DMS114 treated with DMSO at 0.1 percent for 48 hours (cell line): Measurements from ENCODE around the gene EDARADD.

ENCODE experiments used
- DNase-seq: peaks from one replicate; lab custom pipeline; 2025; ENCODE audit not compliant: unreplicated experiment; lab: John Stamatoyannopoulos, UW

The EDARADD gene

DNA sequence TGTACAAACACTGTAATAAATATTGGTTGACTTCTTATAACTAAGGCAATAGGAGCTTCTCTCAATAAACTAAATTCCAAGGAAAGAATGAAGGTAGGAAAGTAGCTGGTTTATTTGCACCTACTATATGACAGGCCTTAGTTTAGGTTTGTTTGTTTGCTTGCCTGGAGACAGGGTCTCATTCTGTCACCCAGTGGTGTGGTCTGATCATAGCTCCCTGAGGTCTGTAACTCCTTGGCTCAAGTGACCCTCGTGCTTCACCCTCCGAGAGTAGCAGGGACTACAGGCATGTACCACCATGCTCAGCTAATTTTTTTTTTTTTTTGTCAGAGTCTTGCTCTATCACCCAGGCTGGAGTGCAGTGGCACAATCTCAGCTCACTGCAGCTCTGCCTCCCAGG, 1.9 kb upstream of the EDARADD start:
- no peak for DNase-seq

DNA sequence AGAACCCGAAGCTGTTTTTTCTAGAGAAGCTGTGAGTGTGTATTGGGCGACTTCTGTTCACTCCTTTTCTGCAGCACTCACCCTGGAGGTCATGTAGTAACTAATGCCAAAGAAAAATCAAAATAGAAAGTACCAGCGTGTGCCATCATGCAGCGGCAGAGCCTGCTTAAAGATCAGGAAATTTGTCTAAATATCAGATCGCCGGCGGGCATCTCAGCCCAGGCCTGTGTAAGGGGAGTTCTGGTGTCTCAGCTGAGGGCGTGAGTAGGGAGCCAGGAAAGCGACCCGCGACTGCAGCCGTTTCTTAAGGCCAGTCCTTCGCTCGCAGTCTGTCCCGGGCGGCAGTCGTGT, 768 bp downstream of the EDARADD start:
- peak; percentile 9 for DNase-seq

DNA sequence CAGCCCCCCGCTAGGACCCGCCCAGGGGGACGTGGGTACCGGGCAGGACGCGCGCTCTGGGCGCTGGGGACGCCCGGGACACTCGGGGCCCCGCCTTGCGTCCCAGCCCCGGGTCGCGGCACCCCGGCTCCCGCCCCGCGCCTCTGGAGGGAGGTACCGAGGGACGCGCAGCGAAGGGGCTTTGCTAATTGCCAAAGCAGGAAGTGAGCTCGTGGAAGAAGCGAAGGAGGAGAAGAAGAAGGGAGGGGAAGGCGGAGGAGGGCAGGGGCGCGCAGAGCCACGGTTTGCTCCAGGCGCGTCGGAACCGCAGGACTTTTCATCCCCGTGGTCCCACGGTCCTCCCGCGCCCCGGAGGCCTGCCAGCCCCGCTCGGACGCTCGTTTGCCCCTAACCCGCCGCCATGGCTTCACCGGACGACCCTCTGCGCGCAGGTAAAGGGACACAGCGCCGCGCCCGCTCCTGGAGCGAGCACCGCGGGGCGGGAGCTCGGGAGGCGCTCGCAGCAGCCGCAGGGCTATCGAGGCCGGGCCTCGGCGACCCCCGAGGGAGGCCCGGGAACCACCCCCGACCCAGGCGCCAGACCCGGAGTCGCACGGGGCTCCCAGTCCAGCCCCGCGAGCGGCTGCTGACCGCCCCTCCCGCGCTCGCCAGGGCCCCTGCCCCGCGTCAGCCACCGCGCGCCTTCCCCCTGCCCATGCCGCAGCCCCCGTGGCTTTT, 1.3 kb downstream of the EDARADD start:
- DNase-seq: no peak

DNA sequence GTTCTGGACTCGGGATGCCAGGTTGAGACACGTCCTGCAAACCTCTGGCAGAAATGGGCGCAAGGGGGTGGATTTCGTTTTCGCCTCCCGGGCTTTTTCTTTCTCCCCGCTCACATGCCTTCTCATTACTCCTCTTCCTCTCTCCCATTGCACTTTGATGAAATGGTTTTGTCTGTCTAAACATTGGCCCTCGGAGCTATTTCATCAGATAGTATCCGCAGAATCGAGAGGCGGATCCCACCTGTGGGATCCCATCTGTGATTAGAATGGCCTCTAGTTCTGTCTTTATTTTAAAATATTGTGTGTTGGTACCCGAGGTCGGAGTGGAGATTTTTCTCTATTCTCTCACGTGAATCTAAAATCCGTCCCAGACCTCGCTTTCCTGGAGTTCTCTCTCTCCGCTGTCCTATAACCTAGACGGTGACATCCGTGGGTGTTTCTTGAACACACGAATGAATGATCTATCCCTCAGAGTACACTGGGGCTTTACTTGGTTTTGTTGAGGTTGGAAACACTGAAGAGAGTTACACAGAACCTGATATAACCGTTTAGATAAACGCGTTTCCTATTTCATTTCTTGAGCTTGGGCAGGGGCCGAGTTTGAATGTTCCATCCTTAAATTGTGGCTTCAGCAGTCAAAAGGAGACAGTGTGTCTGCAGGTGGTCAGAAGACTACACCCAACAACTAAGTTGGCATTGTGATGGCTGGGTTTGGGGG, 2.0 kb downstream of the EDARADD start:
- no peak for DNase-seq

DNA sequence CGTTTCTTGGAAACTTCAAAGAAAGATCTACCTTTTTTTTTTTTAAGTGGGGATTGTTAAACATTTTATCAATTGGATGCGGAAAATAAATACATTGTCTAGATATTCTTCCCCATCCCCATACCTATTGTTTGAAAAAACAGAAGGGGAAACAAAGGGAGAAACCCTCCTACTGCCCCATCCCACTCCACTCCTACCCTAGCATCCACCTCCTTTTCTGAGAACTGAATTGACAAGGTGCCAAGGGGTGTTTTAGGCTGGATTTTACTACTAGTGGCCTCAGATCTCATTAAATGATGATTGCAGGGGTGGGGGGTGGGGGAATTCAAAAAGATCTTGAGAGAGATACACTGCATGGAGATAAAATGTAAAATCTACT, 2.6 kb downstream of the EDARADD start:
- DNase-seq: no peak

DNA sequence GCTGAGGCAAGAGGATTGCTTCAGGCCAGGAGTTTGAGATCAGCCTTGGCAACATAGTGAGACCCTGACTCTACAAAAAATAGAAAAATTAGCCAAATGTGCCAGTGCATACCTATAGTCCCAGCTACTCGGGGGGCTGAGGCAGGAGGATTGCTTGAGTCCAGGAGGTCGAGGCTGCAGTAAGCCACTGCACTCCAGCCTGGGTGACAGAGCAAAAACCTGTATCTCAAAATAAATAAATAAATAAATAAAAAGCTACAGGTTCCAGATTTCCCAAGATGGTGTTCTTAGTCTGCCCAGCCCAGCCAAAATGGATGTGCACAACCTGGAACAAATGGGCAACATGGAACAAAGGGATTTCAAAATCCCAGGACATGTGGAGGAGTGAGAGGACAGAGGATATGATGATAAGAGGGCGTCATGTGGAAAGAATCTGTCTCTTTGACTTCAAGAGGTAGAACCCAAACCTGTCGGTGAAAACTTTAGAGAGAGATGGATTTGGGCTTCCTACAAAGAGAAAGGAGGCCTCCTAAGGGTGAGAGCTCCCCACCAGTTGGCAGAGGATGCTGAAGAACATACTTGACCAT, 3.2 kb downstream of the EDARADD start:
- no peak for DNase-seq

DNA sequence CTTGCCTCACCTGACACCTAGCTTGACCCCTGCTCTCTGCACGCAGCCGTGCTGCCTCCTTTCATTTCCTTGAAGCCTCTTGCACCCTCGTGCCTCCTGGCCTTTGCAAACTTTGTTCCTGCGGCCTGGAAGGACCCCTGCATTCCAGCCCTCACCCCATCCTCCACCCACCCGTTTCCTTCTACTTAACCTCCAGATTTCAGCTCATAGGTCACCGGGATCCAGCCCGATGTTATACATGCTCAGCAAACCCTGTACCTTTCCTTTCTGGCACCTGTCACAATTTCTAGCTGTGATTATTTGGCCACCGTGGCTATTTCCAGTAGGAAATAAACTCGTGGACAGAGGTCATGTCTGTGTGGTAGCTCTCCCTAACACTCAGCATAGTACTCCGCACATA, 4.5 kb downstream of the EDARADD start:
- DNase-seq: no peak

- DNase-seq: no peak
Observed at GRCh38 chr1:236400061-236400603, 6.0 kb downstream of the EDARADD start.

GRCh38 chr1:236401698-236402097, 7.6 kb downstream of the EDARADD start:
- no peak for DNase-seq

DNA sequence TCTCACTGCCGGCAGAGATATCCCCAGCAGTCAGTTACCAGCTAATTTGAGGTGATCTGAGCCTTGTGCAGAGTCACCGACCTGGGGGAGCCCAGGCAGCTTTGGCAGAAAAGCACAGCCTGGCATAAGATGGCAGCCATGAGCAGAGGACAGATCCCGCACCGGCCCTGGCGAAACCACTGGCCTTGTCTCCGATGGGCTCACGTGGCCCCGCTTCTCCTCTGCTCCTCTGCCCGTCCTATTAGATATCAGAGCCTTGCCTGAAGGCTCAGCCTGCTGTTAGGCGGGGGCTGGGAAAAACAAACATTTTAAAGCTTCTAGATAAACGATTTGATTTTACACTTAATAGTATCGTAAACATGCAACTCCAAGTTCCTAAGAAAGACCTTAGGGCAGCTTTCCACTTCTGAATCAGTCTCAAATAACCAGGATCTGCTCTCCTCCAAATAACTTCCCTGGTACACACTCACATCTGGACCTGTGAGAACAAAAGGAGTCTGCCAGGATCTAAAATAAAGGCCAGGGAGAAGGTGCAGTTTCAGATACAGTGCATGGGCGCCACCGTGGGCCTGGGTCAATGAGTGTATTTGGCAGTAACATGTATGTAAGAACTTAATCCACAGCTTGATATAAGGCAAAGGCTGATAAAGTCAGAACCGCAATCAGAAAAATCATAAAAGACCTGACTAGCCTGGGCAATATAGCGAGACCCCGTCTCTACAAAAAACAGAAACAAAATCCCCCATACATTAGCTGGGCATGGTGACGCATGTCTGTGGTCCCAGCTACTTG, 10.0 kb downstream of the EDARADD start:
- no peak for DNase-seq

DNA sequence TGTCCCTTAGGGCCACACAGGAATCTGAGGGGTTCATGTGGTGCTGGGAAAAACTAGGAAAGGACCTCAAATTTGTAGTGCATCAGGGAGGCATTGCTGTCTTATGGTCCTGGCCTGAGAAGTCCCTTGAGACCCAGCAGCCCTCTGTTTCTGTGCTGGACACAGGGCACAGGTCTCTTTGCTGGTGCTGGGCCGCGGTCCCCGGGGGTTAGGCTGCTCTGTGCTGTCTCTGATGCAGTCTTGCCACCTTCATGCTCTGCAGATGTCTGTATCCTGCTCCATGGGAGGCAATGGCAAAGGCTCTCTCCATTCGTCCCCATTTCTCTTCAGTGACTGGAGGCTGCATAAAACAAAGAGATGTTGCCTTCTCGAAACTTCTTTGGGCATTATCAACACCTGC, 13.0 kb downstream of the EDARADD start:
- no peak for DNase-seq

GRCh38 chr1:236413688-236414087, 19.6 kb downstream of the EDARADD start:
- no peak for DNase-seq

DNA sequence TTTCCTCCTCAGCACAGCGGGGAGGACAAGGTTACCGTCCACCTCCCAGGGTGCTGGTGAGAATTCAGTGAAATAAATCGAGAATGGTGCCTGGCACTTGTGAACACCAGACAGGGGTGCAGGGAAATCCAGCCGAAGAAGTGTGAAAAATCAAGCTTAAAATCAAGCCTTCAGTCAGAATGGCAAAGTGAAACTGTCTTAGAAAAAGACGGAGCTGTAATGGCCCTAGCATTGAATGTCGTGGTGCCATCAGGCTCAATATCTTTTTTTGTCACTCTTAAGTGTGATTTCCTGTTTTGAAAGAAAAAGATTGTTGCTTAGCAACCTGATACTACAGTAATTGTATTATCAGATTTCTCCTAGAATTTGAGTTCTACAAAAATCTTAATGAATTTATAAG, 22.1 kb downstream of the EDARADD start:
- no peak for DNase-seq

DNA sequence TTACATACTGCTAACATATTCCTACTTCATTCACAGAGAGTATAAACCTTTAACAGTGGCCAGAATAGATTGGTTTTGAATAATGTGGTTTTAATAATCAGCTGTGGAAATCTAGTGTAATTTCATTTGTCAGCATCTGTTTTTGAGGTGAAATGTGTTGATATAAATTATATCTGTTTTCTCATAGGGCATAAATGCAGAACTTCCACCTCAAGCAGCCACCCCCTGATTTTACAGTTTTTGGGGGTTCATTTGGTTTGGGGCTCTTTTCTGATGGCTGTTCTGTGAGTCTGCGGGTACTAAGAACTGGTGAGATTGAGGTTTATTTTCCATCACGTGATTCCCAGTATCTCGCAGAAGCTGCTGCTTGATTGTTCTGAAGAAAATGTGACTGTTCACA, 23.2 kb downstream of the EDARADD start:
- no peak for DNase-seq

DNA sequence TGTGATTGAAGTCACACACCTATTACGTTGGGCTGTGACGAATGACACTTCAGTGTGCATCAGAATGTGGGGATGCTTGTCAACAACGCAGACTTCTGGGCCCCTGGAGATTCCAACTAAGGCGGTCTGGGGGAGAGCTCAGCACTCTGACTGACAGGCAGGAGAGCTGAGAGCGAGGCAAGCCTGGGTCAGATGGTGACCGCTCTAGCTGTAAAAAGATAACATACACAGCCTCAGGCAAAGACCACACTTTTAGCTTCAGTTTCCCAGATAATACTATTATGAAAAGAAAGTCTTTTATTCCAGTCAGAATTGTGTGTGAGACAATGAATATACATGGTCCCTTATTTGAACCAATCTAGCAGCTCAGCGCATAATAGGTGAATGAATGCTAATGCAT, 25.4 kb downstream of the EDARADD start:
- no peak for DNase-seq

DNA sequence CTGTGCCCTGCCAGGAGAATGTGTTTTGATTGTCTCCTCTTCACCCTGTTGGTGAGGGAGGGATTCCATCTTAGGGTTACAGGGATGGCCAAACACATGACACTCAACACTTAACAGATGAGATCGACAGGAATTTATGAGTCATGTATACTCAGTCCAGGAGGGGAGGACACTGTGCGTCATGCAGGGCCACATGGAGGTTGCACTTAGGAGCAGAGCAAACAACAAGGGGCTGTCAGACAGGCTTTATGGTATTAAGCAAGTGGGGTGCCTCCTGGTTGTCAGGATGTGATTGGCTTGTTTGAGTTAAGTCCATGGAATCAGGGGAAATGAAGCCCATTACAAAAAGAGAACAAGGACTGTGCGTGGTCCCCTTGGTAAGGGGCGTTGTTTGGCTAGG, 26.9 kb downstream of the EDARADD start:
- no peak for DNase-seq

DNA sequence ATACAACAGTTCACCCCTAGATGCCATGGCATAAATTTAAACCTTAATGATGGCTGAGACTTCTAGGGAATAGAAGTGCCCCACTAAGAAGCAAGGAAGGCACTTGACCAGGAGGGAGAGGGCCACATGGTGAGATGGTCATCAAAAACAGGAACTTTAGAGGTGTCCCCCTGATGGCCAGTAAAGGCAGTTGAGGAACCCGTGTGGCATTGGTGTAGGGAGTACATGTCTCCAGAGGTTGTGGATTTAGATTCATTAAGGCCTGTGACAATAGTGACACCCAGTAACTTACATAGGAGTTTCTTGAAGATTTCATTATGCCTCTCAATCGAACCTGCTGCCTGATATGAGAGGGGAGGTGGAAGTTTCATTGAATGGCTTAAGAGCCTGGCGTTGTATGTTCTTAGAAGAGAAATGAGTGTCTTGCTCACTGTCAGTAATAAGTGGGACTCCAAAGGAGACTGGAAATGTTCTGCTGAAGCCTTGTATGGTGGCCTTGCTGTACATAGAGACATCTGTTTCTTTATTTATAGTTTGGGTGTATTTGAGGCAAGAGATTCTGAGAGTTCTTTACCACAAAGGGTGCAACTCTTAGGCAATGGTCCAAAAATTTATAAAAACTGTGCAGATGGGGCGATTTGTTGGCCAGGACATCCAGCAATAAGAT, 27.9 kb downstream of the EDARADD start:
- DNase-seq: no peak

DNA sequence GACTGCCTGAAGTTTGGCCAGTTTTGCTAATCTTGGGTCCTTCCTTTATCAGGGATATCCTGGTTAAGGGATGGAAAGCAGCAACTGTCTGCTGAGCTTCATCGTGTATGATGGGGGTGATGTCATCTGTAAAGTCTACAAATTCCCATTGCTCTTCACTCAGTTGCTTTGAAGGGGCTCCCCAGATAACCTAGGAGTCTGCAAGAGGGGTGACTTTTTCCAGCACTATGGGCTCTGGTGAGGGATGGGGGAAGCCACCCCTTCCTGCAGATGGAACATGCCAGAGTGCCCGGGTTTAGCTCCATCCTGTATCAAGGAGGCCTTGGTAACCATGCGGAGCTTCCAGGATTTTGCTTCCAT, 28.4 kb downstream of the EDARADD start:
- no peak for DNase-seq

DNA sequence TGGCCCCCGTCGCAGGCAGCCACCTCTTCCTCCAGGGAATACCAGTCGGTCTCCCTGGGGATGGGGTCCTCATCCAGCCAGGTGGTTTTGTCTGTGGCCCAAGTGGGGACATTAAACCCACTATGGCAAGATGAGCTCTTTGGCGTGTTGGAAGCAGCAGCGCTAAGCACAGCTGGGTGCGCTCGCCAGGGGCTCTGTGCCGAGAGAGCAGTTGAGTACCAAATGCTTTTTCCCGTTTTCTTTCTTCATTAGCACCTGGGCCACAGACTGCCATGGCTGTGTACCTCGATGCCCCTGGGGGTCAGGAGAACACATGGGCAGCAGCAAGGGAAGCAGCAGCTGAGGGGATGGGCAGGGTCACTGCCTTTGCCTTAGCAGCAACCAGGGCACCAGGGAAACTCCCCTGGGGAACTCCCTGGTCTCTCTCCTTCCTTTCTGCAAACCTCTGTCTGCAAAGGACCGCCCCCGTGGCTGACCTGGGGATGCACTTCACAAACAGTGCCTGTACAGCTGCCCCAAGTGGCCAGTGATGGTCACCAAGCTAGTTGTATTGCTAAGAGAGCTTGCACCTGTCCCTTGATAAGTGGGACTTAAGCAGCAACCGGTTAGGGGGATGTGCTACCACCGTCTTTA, 31.1 kb downstream of the EDARADD start:
- no peak for DNase-seq

DNA sequence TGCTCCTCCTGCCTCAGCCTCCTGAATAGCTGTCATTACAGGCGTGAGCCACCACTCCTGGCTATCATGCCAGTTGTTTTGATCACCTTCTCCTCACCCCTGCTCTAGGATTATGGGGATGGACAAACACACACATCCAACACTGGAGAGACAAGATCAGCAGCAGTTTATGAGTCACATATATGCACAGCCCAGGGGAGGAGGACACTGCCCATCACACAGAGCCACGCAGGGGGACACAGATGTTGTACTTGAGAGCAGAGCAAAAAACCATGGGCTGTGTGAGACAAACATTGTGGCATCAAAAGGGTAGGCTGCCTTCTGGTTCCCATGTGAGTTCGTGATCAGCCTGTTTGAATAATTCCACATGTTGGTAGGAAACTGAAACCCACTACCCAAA, 32.1 kb downstream of the EDARADD start:
- DNase-seq: no peak
